Activated CD4-positive, alpha-beta memory T cell treated with anti-CD3 and anti-CD28 coated beads for 36 hours (primary cell): ENCODE measurements around the gene TSACC. TPM values are rescaled to one million over a fixed set of nuclear protein-coding genes. Genes with fewer than 3 reads are reported as not detected.
"Not testable (repeated sequence)": the region's sequence is repeated elsewhere in the genome, so short reads cannot be mapped to it uniquely, and the experiment has no call there.

Experiments used
- CTCF ChIA-PET: fragments of 350-600 bp; sonication (Branson Sonifier 250); formaldehyde crosslinking; loops from one replicate; lab custom pipeline; 2021; ENCODE audit warnings: antibody characterized with exemption, inconsistent platforms; lab: Charles Lee
- POLR2A ChIA-PET: fragments of 350-600 bp; sonication (Branson Sonifier 250); formaldehyde crosslinking; loops from one replicate; lab custom pipeline; 2021; ENCODE audit warnings: antibody characterized with exemption; lab: Charles Lee
- DNase-seq: peaks from one replicate; pipeline ENCODE4 v3.0.0-alpha.2; 2020
- H3K27ac Mint-ChIP-seq: one replicate; pipeline ENCODE4 v1.8.0; 2021; ENCODE audit warnings: mixed read lengths
- H3K27me3 Mint-ChIP-seq: one replicate; pipeline ENCODE4 v1.8.0; 2021; ENCODE audit warnings: mixed read lengths
- H3K36me3 Mint-ChIP-seq: one replicate; pipeline ENCODE4 v1.8.0; 2021; ENCODE audit warnings: mixed read lengths
- H3K4me1 Mint-ChIP-seq: one replicate; pipeline ENCODE4 v1.8.0; 2021; ENCODE audit warnings: low read depth, mixed read lengths
- H3K4me3 Mint-ChIP-seq: one replicate; pipeline ENCODE4 v1.8.0; 2021; ENCODE audit warnings: mild to moderate bottlenecking, mixed read lengths
- H3K9me3 Mint-ChIP-seq: one replicate; pipeline ENCODE4 v1.8.0; 2021; ENCODE audit warnings: mixed read lengths
- intact Hi-C: fragments of 100-400 bp; cut with micrococcal nuclease; formaldehyde crosslinking; loops from one replicate; pipeline ENCODE4 v1.15.1; 2023
- total RNA-seq, 2 experiments: library from RNA; stranded (reverse); gene quantifications; one replicate each; pipeline ENCODE4 v1.2.3, GENCODE V29; 2021

Gene TSACC
- total RNA-seq, 2 experiments from 2014 or later, result not detected

GRCh38 chr1:156367383-156368156 is 29.2 kb downstream of the TSACC start:
- DNase-seq, result no peak
- intact Hi-C loops, result no loop called here
- Mint-ChIP-seq H3K27ac (no peak overlapping the region), H3K9me3 (no peaks in the 10 kb centered on the region), H3K36me3 (no peaks in the 10 kb centered on the region), H3K4me3 (no peak overlapping the region), H3K4me1 (peaks cover 2% of the 10 kb centered on the region), H3K27me3 (peaks cover 31% of the 10 kb centered on the region)
- ChIA-PET POLR2A (no interaction called here), CTCF (interaction anchor here (2.9 kb wide), 1 partner anchor 18 kb away, joined by 16 read pairs; no protein-coding TSS in a partner anchor)

DNA sequence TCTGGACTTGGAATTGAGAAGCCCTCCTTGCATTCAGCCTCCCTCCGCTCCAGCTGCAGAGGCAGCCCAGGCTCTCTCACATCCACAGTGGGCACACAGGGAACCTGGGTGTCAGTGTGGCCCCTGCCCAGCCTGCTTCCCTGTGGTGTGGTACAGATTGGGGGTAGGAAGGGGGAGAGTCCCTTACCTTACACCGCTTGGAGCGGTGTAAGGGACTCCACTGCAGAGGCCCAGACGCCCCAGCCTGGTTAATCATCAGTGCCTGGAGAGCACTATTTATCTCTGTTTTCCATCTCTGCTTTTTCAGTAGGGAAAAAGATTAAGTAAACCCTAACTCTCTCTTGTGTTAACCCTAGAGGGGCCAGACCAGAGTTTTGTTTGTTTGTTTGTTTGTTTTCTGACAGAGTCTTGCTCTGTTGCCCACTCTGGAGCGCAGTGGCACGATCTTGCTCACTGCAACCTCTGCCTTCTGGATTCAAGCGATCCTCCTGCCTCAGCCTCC is 29.9 kb downstream of the TSACC start:
- Mint-ChIP-seq H3K27me3 (peaks cover 31% of the 10 kb centered on the region), H3K4me3 (no peak overlapping the region), H3K4me1 (peaks cover 2% of the 10 kb centered on the region), H3K27ac (no peak overlapping the region), H3K9me3 (no peaks in the 10 kb centered on the region), H3K36me3 (no peaks in the 10 kb centered on the region)
- no peak for DNase-seq
- intact Hi-C loops, result no loop called here
- CTCF ChIA-PET, result no interaction called here
- POLR2A ChIA-PET, result no interaction called here

- peak; percentile 24 for DNase-seq
- Mint-ChIP-seq H3K4me1 (peaks cover 2% of the 10 kb centered on the region), H3K4me3 (no peak within 1 kb of the TSS), H3K27ac (no peak within 1 kb of the TSS), H3K27me3 (peaks cover 31% of the 10 kb centered on the region), H3K36me3 (no peaks in the 10 kb centered on the region), H3K9me3 (no peaks in the 10 kb centered on the region)
- CTCF ChIA-PET, result interaction anchor here (0.6 to 2.4 kb wide), 3 partner anchors 76 to 395 kb away, joined by 3 to 12 read pairs (median 3); no protein-coding TSS in a partner anchor
- intact Hi-C loops, result no loop called here
- POLR2A ChIA-PET, result no interaction called here
These were observed 30.8 kb downstream of the TSACC start, which contains the start of gene RHBG for GRCh38 chr1:156368889-156369684. RHBG (plus strand) TSS chr1:156369211; CDS start chr1:156369250, 39 bp downstream.

GRCh38 chr1:156369685-156370286 is 31.5 kb downstream of the TSACC start:
- POLR2A ChIA-PET, H3K4me3 Mint-ChIP-seq: not testable (repeated sequence)

GRCh38 chr1:156371553-156372264 is 33.4 kb downstream of the TSACC start:
- DNase-seq, result peak; percentile 21
- intact Hi-C loops, result no loop called here
- Mint-ChIP-seq H3K9me3 (no peaks in the 10 kb centered on the region), H3K27ac (no peak overlapping the region), H3K36me3 (no peaks in the 10 kb centered on the region), H3K4me1 (peaks cover 2% of the 10 kb centered on the region), H3K27me3 (peaks cover 21% of the 10 kb centered on the region), H3K4me3 (no peak overlapping the region)
- CTCF ChIA-PET, result interaction anchor here (1.0 to 2.4 kb wide), 7 partner anchors 13 to 74 kb away, joined by 3 to 13 read pairs (median 5); no protein-coding TSS in a partner anchor
- POLR2A ChIA-PET, result no interaction called here

More at GRCh38 chr1:156369685-156370286, 31.5 kb downstream of the TSACC start:
- H3K4me1 Mint-ChIP-seq, H3K27ac Mint-ChIP-seq, H3K9me3 Mint-ChIP-seq, intact Hi-C loops, H3K36me3 Mint-ChIP-seq, DNase-seq: not testable (repeated sequence)
- CTCF ChIA-PET, result interaction anchor here (0.6 to 2.4 kb wide), 3 partner anchors 16 to 111 kb away, joined by 3 to 13 read pairs (median 12); no protein-coding TSS in a partner anchor
- H3K27me3 Mint-ChIP-seq, result peaks cover 26% of the 10 kb centered on the region

DNA sequence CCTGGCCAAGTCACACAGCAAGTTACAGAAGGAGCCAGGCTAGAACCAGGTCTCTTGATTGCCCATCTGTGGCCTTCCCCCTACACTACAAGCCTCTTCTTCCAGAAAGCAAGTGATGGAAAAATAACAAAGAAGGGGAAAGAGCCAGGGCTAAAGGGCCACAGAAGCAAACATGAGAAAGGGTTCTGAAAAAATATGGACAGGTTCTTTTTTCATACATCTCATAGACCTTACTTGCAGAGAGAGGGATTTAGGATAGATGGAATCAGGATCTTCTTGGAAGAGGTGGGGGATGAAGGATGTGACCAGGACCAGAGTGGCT is 33.9 kb downstream of the TSACC start:
- ChIA-PET POLR2A (no interaction called here), CTCF (interaction anchor here (1.0 to 2.0 kb wide), 4 partner anchors 10 to 73 kb away, joined by 3 to 8 read pairs (median 4); no protein-coding TSS in a partner anchor)
- Mint-ChIP-seq H3K27ac (no peak overlapping the region), H3K27me3 (peaks cover 21% of the 10 kb centered on the region), H3K4me1 (peaks cover 2% of the 10 kb centered on the region), H3K4me3 (no peak overlapping the region), H3K9me3 (no peaks in the 10 kb centered on the region), H3K36me3 (no peaks in the 10 kb centered on the region)
- DNase-seq, result no peak
- intact Hi-C loops, result no loop called here

GRCh38 chr1:156372876-156373275 is 34.5 kb downstream of the TSACC start:
- intact Hi-C loops, result no loop called here
- ChIA-PET POLR2A (no interaction called here), CTCF (interaction anchor here (0.5 to 2.0 kb wide), 7 partner anchors 10 to 213 kb away, joined by 3 to 8 read pairs (median 3); no protein-coding TSS in a partner anchor)
- no peak overlapping the region for H3K27ac Mint-ChIP-seq
- H3K27me3 Mint-ChIP-seq, result peaks cover 21% of the 10 kb centered on the region
- no peaks in the 10 kb centered on the region for H3K9me3 Mint-ChIP-seq
- H3K4me3 Mint-ChIP-seq, result no peak overlapping the region
- no peaks in the 10 kb centered on the region for H3K36me3 Mint-ChIP-seq
- H3K4me1 Mint-ChIP-seq, result peaks cover 2% of the 10 kb centered on the region
- no peak for DNase-seq

GRCh38 chr1:156373546-156373945 is 35.2 kb downstream of the TSACC start:
- no peak overlapping the region for H3K27ac Mint-ChIP-seq
- DNase-seq, result no peak
- H3K27me3 Mint-ChIP-seq, result peaks cover 17% of the 10 kb centered on the region
- H3K9me3 Mint-ChIP-seq, result no peaks in the 10 kb centered on the region
- POLR2A ChIA-PET, result no interaction called here
- H3K4me3 Mint-ChIP-seq, result no peak overlapping the region
- intact Hi-C loops, result no loop called here
- H3K36me3 Mint-ChIP-seq, result no peaks in the 10 kb centered on the region
- H3K4me1 Mint-ChIP-seq, result peaks cover 2% of the 10 kb centered on the region
- CTCF ChIA-PET, result interaction anchor here (0.5 to 2.0 kb wide), 6 partner anchors 9 to 212 kb away, joined by 3 to 8 read pairs (median 3); no protein-coding TSS in a partner anchor

GRCh38 chr1:156376146-156376545 is 37.8 kb downstream of the TSACC start:
- no peak overlapping the region for H3K27ac Mint-ChIP-seq
- no peaks in the 10 kb centered on the region for H3K36me3 Mint-ChIP-seq
- intact Hi-C loops, result no loop called here
- no peak overlapping the region for H3K4me3 Mint-ChIP-seq
- no peaks in the 10 kb centered on the region for H3K4me1 Mint-ChIP-seq
- POLR2A ChIA-PET, result interaction anchor here (0.6 kb wide), 1 partner anchor 236 kb away, joined by 4 read pairs; no protein-coding TSS in a partner anchor
- CTCF ChIA-PET, result interaction anchor here (1.0 to 4.1 kb wide), 3 partner anchors 9 to 69 kb away, joined by 3 to 29 read pairs (median 16); no protein-coding TSS in a partner anchor
- no peaks in the 10 kb centered on the region for H3K9me3 Mint-ChIP-seq
- DNase-seq, result no peak
- peaks cover 8% of the 10 kb centered on the region for H3K27me3 Mint-ChIP-seq

DNA sequence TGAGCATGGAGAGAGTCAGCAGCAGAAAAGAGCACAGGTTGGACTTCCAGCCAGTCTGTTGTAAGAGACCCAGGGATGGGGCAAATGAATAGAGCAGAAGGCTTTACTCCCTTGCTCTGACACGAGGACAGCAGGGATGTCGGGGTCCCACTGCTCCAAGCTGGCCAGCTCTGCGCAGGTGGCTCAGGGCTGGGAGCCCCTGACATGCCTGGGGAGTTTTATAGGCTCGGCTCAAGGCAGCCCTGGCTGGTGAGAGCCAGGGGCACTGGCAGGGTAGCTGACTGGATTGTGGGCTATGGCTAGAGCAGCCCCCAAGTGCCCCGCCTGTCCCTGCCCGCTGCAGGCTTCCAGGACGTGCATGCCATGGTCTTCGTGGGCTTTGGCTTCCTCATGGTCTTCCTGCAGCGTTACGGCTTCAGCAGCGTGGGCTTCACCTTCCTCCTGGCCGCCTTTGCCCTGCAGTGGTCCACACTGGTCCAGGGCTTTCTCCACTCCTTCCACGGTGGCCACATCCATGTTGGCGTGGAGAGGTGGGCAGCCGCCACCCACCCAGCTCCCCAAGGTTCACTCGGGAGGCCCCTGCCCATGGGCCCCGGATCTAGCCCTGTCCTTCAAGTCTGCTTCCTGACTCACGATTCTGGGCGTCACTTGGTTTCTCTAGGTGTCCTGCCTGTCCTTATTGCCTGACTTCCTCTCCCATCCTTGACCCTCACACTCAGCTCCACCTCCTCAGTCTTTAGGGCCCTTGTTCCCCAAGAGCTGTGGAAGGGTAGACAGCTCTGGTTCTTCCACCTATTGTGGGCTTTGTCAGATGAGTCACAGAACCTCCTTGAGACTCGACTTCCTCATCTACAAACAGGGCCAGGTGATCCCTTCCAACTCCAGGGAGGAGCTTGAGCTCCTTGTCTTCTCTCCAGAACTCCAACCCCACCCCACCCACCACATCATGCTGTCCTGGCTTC is 38.9 kb downstream of the TSACC start:
- Mint-ChIP-seq H3K4me3 (no peak overlapping the region), H3K27ac (no peak overlapping the region), H3K9me3 (no peaks in the 10 kb centered on the region), H3K27me3 (peaks cover 6% of the 10 kb centered on the region), H3K4me1 (no peaks in the 10 kb centered on the region), H3K36me3 (no peaks in the 10 kb centered on the region)
- DNase-seq, result no peak
- ChIA-PET POLR2A (interaction anchor here (0.6 kb wide), 1 partner anchor 235 kb away, joined by 4 read pairs; no protein-coding TSS in a partner anchor), CTCF (interaction anchor here (1.0 to 4.1 kb wide), 4 partner anchors 8 to 69 kb away, joined by 3 to 29 read pairs (median 12); no protein-coding TSS in a partner anchor)
- intact Hi-C loops, result no loop called here
